ENCODE data around the gene CEACAM21.

The CEACAM21 gene

GRCh38 chr19:41587838-41588210 lies 11.9 kb downstream of the CEACAM21 start:
- no peak for DNase-seq

- peak; percentile 68 for DNase-seq
These were observed 12.7 kb downstream of the CEACAM21 start for GRCh38 chr19:41588497-41589209.

GRCh38 chr19:41589371-41589770 lies 13.4 kb downstream of the CEACAM21 start:
- no peak for DNase-seq

GRCh38 chr19:41590936-41591335 lies 15.0 kb downstream of the CEACAM21 start:
- DNase-seq = no peak

GRCh38 chr19:41591951-41592562 lies 16.1 kb downstream of the CEACAM21 start:
- no peak for DNase-seq

- peak; percentile 73 for DNase-seq
These were observed 19.4 kb downstream of the CEACAM21 start for GRCh38 chr19:41595258-41595889.

GRCh38 chr19:41595890-41596280 lies 19.9 kb downstream of the CEACAM21 start:
- no peak for DNase-seq

- DNase-seq = peak; percentile 83
These were observed 21.7 kb downstream of the CEACAM21 start for GRCh38 chr19:41597600-41598041.

GRCh38 chr19:41599175-41599966 lies 23.4 kb downstream of the CEACAM21 start:
- no peak for DNase-seq

- no peak for DNase-seq
These were observed 25.8 kb downstream of the CEACAM21 start for GRCh38 chr19:41601771-41602170.

GRCh38 chr19:41604831-41605230 lies 28.9 kb downstream of the CEACAM21 start:
- DNase-seq = no peak

GRCh38 chr19:41606215-41606837 lies 30.4 kb downstream of the CEACAM21 start:
- DNase-seq = peak; percentile 30

GRCh38 chr19:41607668-41608067 lies 31.7 kb downstream of the CEACAM21 start:
- DNase-seq = no peak

- no peak for DNase-seq
These were observed 34.8 kb downstream of the CEACAM21 start for GRCh38 chr19:41610789-41611188.

GRCh38 chr19:41612483-41612882 lies 36.5 kb downstream of the CEACAM21 start:
- DNase-seq = no peak

GRCh38 chr19:41615207-41615606 lies 39.2 kb downstream of the CEACAM21 start:
- DNase-seq = no peak

- peak; percentile 68 for DNase-seq
These were observed 41.0 kb downstream of the CEACAM21 start for GRCh38 chr19:41616792-41617621.

GRCh38 chr19:41617941-41618730 lies 42.2 kb downstream of the CEACAM21 start:
- no peak for DNase-seq

GRCh38 chr19:41619018-41619556 lies 43.1 kb downstream of the CEACAM21 start:
- DNase-seq = peak; percentile 37

GRCh38 chr19:41620171-41620570 lies 44.2 kb downstream of the CEACAM21 start:
- DNase-seq = no peak

GRCh38 chr19:41621226-41621625 lies 45.3 kb downstream of the CEACAM21 start:
- no peak for DNase-seq
